ENCODE measurements around the gene NGF. TPM values are rescaled to one million over a fixed set of nuclear protein-coding genes. Genes with fewer than 3 reads are reported as not detected.
"Not testable (repeated sequence)": the region's sequence is repeated elsewhere in the genome, so short reads cannot be mapped to it uniquely, and the experiment has no call there.

Gene NGF
- total and polyA plus RNA-seq, 8 donors = 0.31 to 3.1 (median 1.8) TPM; not detected in 3

DNA sequence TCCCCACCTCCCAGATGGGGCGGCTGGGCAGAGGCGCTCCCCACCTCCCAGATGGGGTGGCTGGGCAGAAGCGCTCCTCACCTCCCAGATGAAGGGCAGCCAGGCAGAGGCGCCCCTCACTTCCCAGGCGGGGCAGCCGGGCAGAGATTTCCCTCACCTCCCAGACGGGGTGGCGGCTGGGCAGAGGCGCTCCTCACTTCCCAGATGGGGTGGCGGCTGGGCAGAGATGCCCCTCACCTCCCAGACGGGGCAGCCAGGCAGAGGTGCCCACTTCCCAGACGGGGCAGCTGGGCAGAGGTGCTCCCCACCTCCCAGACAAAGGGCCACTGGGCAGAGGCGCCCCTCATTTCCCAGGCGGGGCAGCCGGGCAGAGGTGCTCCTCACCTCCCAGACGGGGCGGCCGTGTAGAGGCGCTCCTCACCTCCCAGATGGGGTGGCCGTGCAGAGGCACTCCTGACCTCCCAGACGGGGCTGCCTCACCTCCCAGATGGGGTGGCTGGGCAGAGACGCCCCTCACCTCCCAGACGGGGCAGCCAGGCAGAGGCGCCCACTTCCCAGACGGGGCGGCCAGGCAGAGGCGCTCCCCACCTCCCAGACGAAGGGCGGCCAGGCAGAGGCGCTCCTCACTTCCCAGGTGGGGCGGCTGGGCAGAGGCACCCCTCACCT is 21.9 kb upstream of the NGF start:
- 81 to 97% (median 95%) methylated on average over 7 to 31 of the region's 31 CpGs for WGBS, 5 donors
- intact Hi-C loops (cut with DNase I; ENCODE audit: low total_unique reads) = not testable (repeated sequence)

DNA sequence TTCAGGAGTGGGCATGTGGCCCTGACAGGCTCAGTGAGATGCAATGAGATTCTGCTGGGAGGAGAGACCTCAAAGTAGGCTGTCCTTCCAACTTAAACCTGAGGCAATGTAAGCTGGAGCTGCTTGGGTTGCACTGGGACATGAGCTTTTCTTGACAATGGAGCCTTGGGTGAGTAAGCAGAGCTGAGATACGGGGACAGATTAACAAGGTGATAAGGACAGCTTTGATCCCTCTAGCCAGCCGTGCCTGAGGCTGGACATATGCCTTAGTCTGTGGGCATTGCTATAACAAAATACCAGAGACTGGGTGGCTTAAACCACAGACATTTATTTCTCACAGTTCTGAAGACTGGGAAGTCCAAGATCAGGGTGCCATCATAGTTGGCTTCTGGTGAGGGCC is 18.3 kb upstream of the NGF start:
- Histone ChIP-seq H3K4me3 (no peak overlapping the region), H3K27me3 (peaks cover 0 to 6% (median 0%) of the 10 kb centered on the region in 3 donors), H3K36me3 (no peaks in the 10 kb centered on the region), H3K9me3 (peaks cover 0 to 16% (median 3%) of the 10 kb centered on the region in 4 donors), H3K27ac (no peak overlapping the region), H3K4me1 (peaks cover 0 to 14% (median 7%) of the 10 kb centered on the region in 4 donors)
- intact Hi-C loops (cut with DNase I; ENCODE audit: low total_unique reads) = no loop called here
- no peak for TF ChIP-seq POLR2AphosphoS5 (IDR thresholded peaks at IDR 0.05)
- TF ChIP-seq, protein P1, sequence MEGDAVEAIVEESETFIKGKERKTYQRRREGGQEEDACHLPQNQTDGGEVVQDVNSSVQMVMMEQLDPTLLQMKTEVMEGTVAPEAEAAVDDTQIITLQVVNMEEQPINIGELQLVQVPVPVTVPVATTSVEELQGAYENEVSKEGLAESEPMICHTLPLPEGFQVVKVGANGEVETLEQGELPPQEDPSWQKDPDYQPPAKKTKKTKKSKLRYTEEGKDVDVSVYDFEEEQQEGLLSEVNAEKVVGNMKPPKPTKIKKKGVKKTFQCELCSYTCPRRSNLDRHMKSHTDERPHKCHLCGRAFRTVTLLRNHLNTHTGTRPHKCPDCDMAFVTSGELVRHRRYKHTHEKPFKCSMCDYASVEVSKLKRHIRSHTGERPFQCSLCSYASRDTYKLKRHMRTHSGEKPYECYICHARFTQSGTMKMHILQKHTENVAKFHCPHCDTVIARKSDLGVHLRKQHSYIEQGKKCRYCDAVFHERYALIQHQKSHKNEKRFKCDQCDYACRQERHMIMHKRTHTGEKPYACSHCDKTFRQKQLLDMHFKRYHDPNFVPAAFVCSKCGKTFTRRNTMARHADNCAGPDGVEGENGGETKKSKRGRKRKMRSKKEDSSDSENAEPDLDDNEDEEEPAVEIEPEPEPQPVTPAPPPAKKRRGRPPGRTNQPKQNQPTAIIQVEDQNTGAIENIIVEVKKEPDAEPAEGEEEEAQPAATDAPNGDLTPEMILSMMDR (IDR thresholded peaks at IDR 0.05) = no peak
- TF ChIP-seq POLR2A (IDR thresholded peaks at IDR 0.05) = no peak
- no peak for TF ChIP-seq EP300 (IDR thresholded peaks at IDR 0.05)
- no peak for DNase-seq
- WGBS, 5 donors = 38 to 63% (median 47%) methylated on average over 2 of the region's 2 CpGs

More for the DNA sequence above, 21.9 kb upstream of the NGF start:
- not testable (repeated sequence) for H3K27me3 ChIP-seq, DNase-seq, H3K4me3 ChIP-seq, H3K36me3 ChIP-seq, H3K27ac ChIP-seq
- Histone ChIP-seq H3K4me1 (peaks cover 0 to 17% (median 11%) of the 10 kb centered on the region in 4 donors), H3K9me3 (peaks cover 0 to 20% (median 3%) of the 10 kb centered on the region in 4 donors)

DNA sequence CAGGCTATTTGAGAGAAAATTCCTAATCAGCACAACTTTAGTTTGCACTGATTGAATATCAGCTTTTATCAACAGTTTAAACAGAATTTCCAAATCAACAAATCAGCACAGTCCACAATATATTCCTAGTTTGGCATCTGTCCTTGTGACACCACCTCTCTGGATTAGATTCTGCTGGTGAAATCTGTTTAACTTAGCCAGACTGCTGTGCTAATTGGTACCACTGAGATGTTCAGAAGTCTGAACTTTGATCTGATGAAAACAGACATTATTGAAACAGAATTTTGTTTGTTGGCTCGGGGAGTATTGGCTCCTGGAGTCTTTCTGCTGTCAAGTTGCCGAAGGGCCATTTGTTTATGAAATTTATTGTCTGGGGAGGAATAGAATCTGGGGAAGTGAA is 17.0 kb upstream of the NGF start:
- 21 to 49% (median 26%) methylated on average over 2 of the region's 2 CpGs for WGBS, 5 donors
- Histone ChIP-seq H3K9me3 (peaks cover 0 to 3% (median under 1%) of the 10 kb centered on the region in 4 donors), H3K27me3 (peaks cover 0 to 6% (median 0%) of the 10 kb centered on the region in 3 donors), H3K4me3 (no peak overlapping the region), H3K27ac (no peak overlapping the region), H3K4me1 (peaks cover 0 to 14% (median 7%) of the 10 kb centered on the region in 4 donors), H3K36me3 (no peaks in the 10 kb centered on the region)
- intact Hi-C loops (cut with DNase I; ENCODE audit: low total_unique reads) = no loop called here
- peak in 1 of 2 donors; percentile 16 for DNase-seq
- TF ChIP-seq POLR2AphosphoS5 (IDR thresholded peaks at IDR 0.05) (no peak), EP300 (IDR thresholded peaks at IDR 0.05) (no peak), POLR2A (IDR thresholded peaks at IDR 0.05) (no peak)
- TF ChIP-seq, protein P1 (IDR thresholded peaks at IDR 0.05) = no peak

DNA sequence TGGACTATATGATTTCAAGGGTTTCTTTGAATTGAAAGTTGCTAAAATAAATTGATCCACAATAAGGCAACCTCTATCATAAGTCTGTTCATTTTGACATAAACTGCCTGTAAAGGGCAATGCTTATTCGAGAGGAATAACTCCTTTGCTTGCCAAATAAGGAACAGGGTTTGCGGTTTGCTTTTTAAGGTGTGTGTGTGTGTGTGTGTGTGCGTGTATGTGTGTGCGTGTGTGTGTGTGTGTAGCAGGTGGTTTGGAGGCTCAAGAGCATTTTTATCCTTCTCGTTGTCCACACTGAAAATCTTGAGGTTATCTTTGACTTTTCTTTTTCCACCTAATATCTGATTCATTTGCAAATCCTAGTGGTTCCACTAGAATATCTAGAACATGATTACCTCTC is 13.1 kb upstream of the NGF start:
- Histone ChIP-seq H3K9me3 (no peaks in the 10 kb centered on the region), H3K27me3 (peaks cover 0 to 6% (median 0%) of the 10 kb centered on the region in 3 donors), H3K4me3 (no peak overlapping the region), H3K36me3 (no peaks in the 10 kb centered on the region), H3K27ac (no peak overlapping the region), H3K4me1 (peaks cover 0 to 14% (median 7%) of the 10 kb centered on the region in 4 donors)
- no peak for DNase-seq
- TF ChIP-seq POLR2A (IDR thresholded peaks at IDR 0.05) (no peak), EP300 (IDR thresholded peaks at IDR 0.05) (no peak), POLR2AphosphoS5 (IDR thresholded peaks at IDR 0.05) (no peak)
- TF ChIP-seq, protein P1 (IDR thresholded peaks at IDR 0.05) = no peak
- intact Hi-C loops (cut with DNase I; ENCODE audit: low total_unique reads) = no loop called here
- WGBS, 5 donors = 65 to 82% (median 70%) methylated on average over 5 of the region's 5 CpGs

DNA sequence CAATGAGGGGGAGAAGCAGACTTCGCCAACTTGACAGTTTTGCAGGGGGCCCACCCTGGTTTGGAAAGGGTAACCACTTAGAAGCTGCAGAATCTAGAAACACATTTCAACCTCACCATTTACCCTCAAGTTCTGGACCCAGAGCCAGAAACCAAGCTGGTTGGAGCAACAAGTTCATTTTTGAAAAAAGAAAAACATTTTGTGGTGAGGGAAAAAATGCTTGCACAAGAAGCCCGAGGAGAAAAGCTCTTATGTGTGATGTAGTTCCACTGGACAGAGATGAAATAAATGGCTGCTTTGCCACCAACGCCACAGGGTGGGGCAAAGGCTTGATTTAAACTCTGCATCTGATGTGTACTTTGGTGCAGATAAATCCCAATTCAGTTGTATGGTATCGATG is 10.6 kb upstream of the NGF start:
- Histone ChIP-seq H3K27ac (no peak overlapping the region), H3K27me3 (peaks cover 0 to 6% (median 0%) of the 10 kb centered on the region in 3 donors), H3K4me3 (no peak overlapping the region), H3K36me3 (no peaks in the 10 kb centered on the region), H3K9me3 (no peaks in the 10 kb centered on the region), H3K4me1 (no peaks in the 10 kb centered on the region)
- 71 to 83% (median 81%) methylated on average over 4 of the region's 4 CpGs for WGBS, 5 donors
- TF ChIP-seq, protein P1 (IDR thresholded peaks at IDR 0.05) = no peak
- TF ChIP-seq EP300 (IDR thresholded peaks at IDR 0.05) (no peak), POLR2AphosphoS5 (IDR thresholded peaks at IDR 0.05) (no peak), POLR2A (IDR thresholded peaks at IDR 0.05) (no peak)
- intact Hi-C loops (cut with DNase I; ENCODE audit: low total_unique reads) = no loop called here
- no peak for DNase-seq

Measured in stomach (tissue), 9 donors.